HepG2 (cell line): ENCODE results near the gene KAZALD1. TPM values are rescaled to one million over a fixed set of nuclear protein-coding genes. Genes with fewer than 3 reads are reported as not detected.

Source experiments
- ATAC-seq: fragments of 200-7000 bp; cut with Tn5 transposase; 3 replicates; pipeline ENCODE4 v1.9.1; 2020; ENCODE audit warnings: mild to moderate bottlenecking, moderate library complexity
- BruUV-seq: library from RNA; stranded (reverse); fragments of 400-500 nt; replicated peaks from 2 replicates; lab custom pipeline; 2021; lab: Mats Ljungman, UMichigan
- CTCF ChIA-PET: fragments of 300-600 bp; formaldehyde crosslinking; extraction: SDS; loops from one replicate; lab custom pipeline; 2021; ENCODE audit warnings: low total read pairs, inconsistent platforms, low intra/inter-chr PET ratio; lab: Yijun Ruan, JAX
- POLR2A ChIA-PET: fragments of 350-600 bp; sonication (Branson Sonifier 250); formaldehyde crosslinking; loops from one replicate; lab custom pipeline; 2020; ENCODE audit warnings: antibody characterized with exemption, inconsistent platforms; lab: Yijun Ruan, JAX
- DNase-seq: peaks from one replicate; pipeline ENCODE4 v3.0.0-alpha.2; 2015; ENCODE audit warnings: low spot score
- FAIRE-seq: peaks from 3 replicates; lab custom pipeline; 2011; peaks lifted over from hg19 to GRCh38; lab: Jason Lieb, UNC
- H2AFZ ChIP-seq: one replicate; pipeline ENCODE4 v1.6.1; 2011; ENCODE audit warnings: low read length, inconsistent platforms
- H3K27ac ChIP-seq: fragments of 300-600 bp; 3 replicates; pipeline ENCODE4 v1.8.0; 2011; ENCODE audit warnings: mixed run types, mild to moderate bottlenecking, mixed read lengths, low read length, inconsistent platforms; ENCODE audit not compliant: insufficient read depth; ENCODE audit errors: extremely low read length
- H3K27me3 ChIP-seq, 2 experiments: fragments of 200-600 bp in 1 of 2; 2 replicates in 1 of 2; 3 replicates in 1 of 2; pipeline versions ENCODE4 v1.6.0 to v1.8.0; 2011; ENCODE audit warnings: low read length in 2 of 2, mild to moderate bottlenecking in 2 of 2, moderate library complexity in 2 of 2, inconsistent platforms in 1 of 2; ENCODE audit not compliant: insufficient read depth in 2 of 2, control insufficient read depth in 1 of 2
- H3K36me3 ChIP-seq, 2 experiments: fragments of 200-600 bp in 1 of 2; replicated peaks in 1 of 2; 2 replicates in 1 of 2; 3 replicates in 1 of 2; pipeline versions ENCODE4 v1.5.1 to v1.8.0; 2011; ENCODE audit warnings: low read length in 2 of 2, inconsistent platforms in 1 of 2; ENCODE audit not compliant: insufficient read depth in 2 of 2, control insufficient read depth in 1 of 2
- H3K4me1 ChIP-seq: 2 replicates; pipeline ENCODE4 v1.5.1; 2012; ENCODE audit warnings: low read length, inconsistent platforms; ENCODE audit not compliant: insufficient read depth
- H3K4me2 ChIP-seq: 2 replicates; pipeline ENCODE4 v1.6.0; 2011; ENCODE audit warnings: low read depth, low read length, inconsistent platforms
- H3K4me3 ChIP-seq, 3 experiments: fragments of 200-600 bp in 1 of 3; sonication (generic), shearing (Covaris generic) in 1 of 3; replicated peaks in 1 of 3; 2 replicates each; pipeline ENCODE4 v1.5.1; 2011 to 2016; ENCODE audit warnings: low read length in 3 of 3, inconsistent platforms in 2 of 3, low read depth in 2 of 3, mild to moderate bottlenecking in 2 of 3, control low read depth in 1 of 3, mixed read lengths in 1 of 3; ENCODE audit not compliant: insufficient read depth in 1 of 3
- H3K79me2 ChIP-seq: one replicate; pipeline ENCODE4 v1.6.1; 2011; ENCODE audit warnings: low read length, inconsistent platforms; ENCODE audit not compliant: insufficient read depth
- H3K9ac ChIP-seq: 2 replicates; pipeline ENCODE4 v1.6.0; 2011; ENCODE audit warnings: mild to moderate bottlenecking, low read depth, low read length, inconsistent platforms; ENCODE audit not compliant: insufficient read depth
- H3K9me3 ChIP-seq: 2 replicates; pipeline ENCODE4 v1.5.1; 2012; ENCODE audit warnings: mild to moderate bottlenecking, low read length
- H4K20me1 ChIP-seq: 2 replicates; pipeline ENCODE4 v1.6.0; 2011; ENCODE audit warnings: inconsistent platforms, mild to moderate bottlenecking, low read length, moderate library complexity; ENCODE audit not compliant: insufficient read depth
- GTF3A ChIP-seq: sonication (generic); formaldehyde crosslinking; conservative IDR thresholded peaks from 2 replicates; pipeline ENCODE4 v1.4.0; 2020; ENCODE audit warnings: mild to moderate bottlenecking, missing genetic modification reagents
- KLF6 ChIP-seq: IDR thresholded peaks from 2 replicates; pipeline ENCODE4 v1.8.0; 2016; ENCODE audit warnings: missing biosample characterization, missing genetic modification reagents
- LCORL ChIP-seq, 2 experiments: fragments of 450-650 bp in 1 of 2; sonication (generic) in 1 of 2; formaldehyde crosslinking in 1 of 2; IDR thresholded peaks; 2 replicates each; pipeline versions ENCODE4 v1.5.0 to v1.6.1; 2017 to 2020; ENCODE audit warnings: antibody characterized with exemption in 1 of 2, missing genetic modification reagents in 1 of 2
- THYN1 ChIP-seq: sonication (generic); formaldehyde crosslinking; IDR thresholded peaks from 2 replicates; pipeline ENCODE4 v1.8.1; 2023; ENCODE audit warnings: low read depth, mild to moderate bottlenecking, moderate library complexity, missing genetic modification reagents, borderline replicate concordance
- ZBTB39 ChIP-seq: sonication (generic); formaldehyde crosslinking; IDR thresholded peaks from 2 replicates; pipeline ENCODE4 v1.5.0; 2020; ENCODE audit warnings: missing genetic modification reagents
- ZNF260 ChIP-seq: sonication (generic); formaldehyde crosslinking; IDR thresholded peaks from 2 replicates; pipeline ENCODE4 v1.4.0; 2020; ENCODE audit warnings: missing genetic modification reagents, low read depth, mild to moderate bottlenecking, borderline replicate concordance
- ZNF605 ChIP-seq: sonication (generic); formaldehyde crosslinking; IDR thresholded peaks from 2 replicates; pipeline ENCODE4 v1.8.0; 2022; ENCODE audit warnings: mild to moderate bottlenecking, missing genetic modification reagents
- ZNF687 ChIP-seq: sonication (generic); formaldehyde crosslinking; IDR thresholded peaks from 2 replicates; pipeline ENCODE4 v1.5.1; 2020; ENCODE audit warnings: mild to moderate bottlenecking, missing genetic modification reagents, moderate library complexity
- ZNF781 ChIP-seq: sonication (generic); formaldehyde crosslinking; IDR thresholded peaks from 2 replicates; pipeline ENCODE4 v1.5.1; 2020; ENCODE audit warnings: borderline replicate concordance, mild to moderate bottlenecking, missing genetic modification reagents; ENCODE audit errors: not compliant biosample characterization
- WGBS: methylation state at CpG from one replicate; pipeline ENCODE4 v1.1.6; 2017; ENCODE audit warnings: low lambda C conversion rate; 5-methylcytosine and 5-hydroxymethylcytosine counted together
- in situ Hi-C: cut with HindIII; loops from 2 replicates; pipeline ENCODE4 v1.10.0; 2017; ENCODE audit warnings: low pct_unique_long_range_greater_than_20kb; ENCODE audit not compliant: extremely low pct_ligation_motif_present
- intact Hi-C: fragments of 100-400 bp; cut with micrococcal nuclease; formaldehyde crosslinking; loops from one replicate; pipeline ENCODE4 v1.10.0; 2022; ENCODE audit not compliant: unreplicated experiment
- polyA plus RNA-seq, 8 experiments: library from polyadenylated mRNA; depleted of rRNA in 3 of 8; stranded (reverse) in 7 of 8; unstranded in 1 of 8; fragments of >200 nt; fragmentation: Illumina TruSeq in 4 of 8; extraction: Trizol in 4 of 8; gene quantifications; 2 replicates each; pipeline versions ENCODE4 v1.2.1 to v1.2.3, GENCODE V29; 2011 to 2016; ENCODE audit warnings: low read depth in 4 of 8, missing spikeins in 1 of 8, mixed read lengths in 1 of 8; ENCODE audit not compliant: insufficient read depth in 1 of 8
- total RNA-seq, 5 experiments: library from RNA; depleted of rRNA; stranded (reverse); fragments of >200 nt; fragmentation: Illumina TruSeq; extraction: Trizol; gene quantifications; 2 replicates each; pipeline ENCODE4 v1.2.3, GENCODE V29; 2016; ENCODE audit warnings: low read depth in 1 of 5

The KAZALD1 gene
- total and polyA plus RNA-seq, 2 of the 13 experiments (the other 11 are each of a cell fraction or from before 2014, with no cell fraction given), result 16.7 to 27.7 TPM

GRCh38 chr10:101052285-101052684 lies 9.5 kb upstream of the KAZALD1 start:
- Histone ChIP-seq H3K79me2 (no peaks in the 10 kb centered on the region), H3K9me3 (no peaks in the 10 kb centered on the region)
- BruUV-seq, result no TSS peak
- DNase-seq, result no peak
- no peak for TF ChIP-seq LCORL (IDR thresholded peaks at IDR 0.05)
- no peak for TF ChIP-seq LCORL (CRISPR knock-in tag; IDR thresholded peaks at IDR 0.05)
- no peak for TF ChIP-seq GTF3A (CRISPR knock-in tag)
- no peak for TF ChIP-seq ZNF781 (CRISPR knock-in tag)
- TF ChIP-seq KLF6 (CRISPR knock-in tag), result no peak
- TF ChIP-seq THYN1 (CRISPR knock-in tag), result no peak
- TF ChIP-seq ZBTB39 (CRISPR knock-in tag), result no peak
- TF ChIP-seq ZNF605 (CRISPR knock-in tag), result no peak
- no peak for TF ChIP-seq ZNF687 (CRISPR knock-in tag)
- TF ChIP-seq ZNF260 (CRISPR knock-in tag), result no peak
- TF ChIP-seq, all 625 proteins: peak for 0
- Histone ChIP-seq H2AFZ (no peak overlapping the region), H3K4me1 (peaks cover 50% of the 10 kb centered on the region), H3K4me3 (no peak overlapping the region), H4K20me1 (no peaks in the 10 kb centered on the region), H3K27me3 (no peaks in the 10 kb centered on the region), H3K4me2 (no peak overlapping the region), H3K9ac (no peak overlapping the region), H3K27ac (no peak overlapping the region), H3K36me3 (0 out of 5 replicates have a peak, but pooled peaks cover 0 to 2% of the 10 kb centered on the region in 2 experiments)
- no peak for FAIRE-seq
- CTCF ChIA-PET, result no interaction called here
- ATAC-seq, result no peak
- intact Hi-C loops (no loop called here), in situ Hi-C loops (no loop called here)
- POLR2A ChIA-PET, result interaction anchor here (1.3 to 3.2 kb wide), 3 partner anchors 9 to 21 kb away, joined by 3 to 35 read pairs (median 11); partner anchors contain the start of genes KAZALD1, PDZD7 and SFXN3
- WGBS, result 100% methylated on average over 2 of the region's 3 CpGs
